ENCODE results near the gene CLOCK.

- TF ChIP-seq POLR2A (IDR thresholded peaks at IDR 0.05; ENCODE audit: low read depth, low read length), result no peak
- TF ChIP-seq POLR2AphosphoS5 (IDR thresholded peaks at IDR 0.05; ENCODE audit: low read depth, low read length), result no peak
- no peak for TF ChIP-seq TAF1 (IDR thresholded peaks at IDR 0.05; ENCODE audit: borderline replicate concordance, low read depth, low read length)
These were observed 709 bp upstream of the CLOCK start for GRCh38 chr4:55547466-55547770.
